Keratinocyte (primary cell): ENCODE data around the gene SHISA7. TPM values are rescaled to one million over a fixed set of nuclear protein-coding genes. Genes with fewer than 3 reads are reported as not detected.

Experiments
- DNase-seq: peaks from one replicate; pipeline ENCODE4 v3.0.0-alpha.2; 2011; ENCODE audit warnings: low read depth, missing footprints, low spot score
- FAIRE-seq: peaks from 2 replicates; lab custom pipeline; 2011; peaks lifted over from hg19 to GRCh38; lab: Jason Lieb, UNC
- H2AFZ ChIP-seq: 2 replicates; pipeline ENCODE4 v1.6.0; 2012; ENCODE audit warnings: low read length, control low read depth, inconsistent platforms; ENCODE audit not compliant: control insufficient read depth
- H3K27ac ChIP-seq: 2 replicates; pipeline ENCODE4 v1.5.1; 2011; ENCODE audit warnings: low read length; ENCODE audit not compliant: control insufficient read depth, insufficient read depth
- H3K27me3 ChIP-seq: 3 replicates; pipeline ENCODE4 v1.6.0; 2011; ENCODE audit warnings: low read length; ENCODE audit not compliant: control insufficient read depth, insufficient read depth; ENCODE audit errors: extremely low read depth
- H3K36me3 ChIP-seq, 2 experiments: 2 replicates in 1 of 2; 3 replicates in 1 of 2; pipeline ENCODE4 v1.5.1; 2011; ENCODE audit warnings: low read length in 2 of 2, mild to moderate bottlenecking in 1 of 2; ENCODE audit not compliant: control insufficient read depth in 2 of 2, insufficient read depth in 2 of 2; ENCODE audit errors: extremely low read depth in 1 of 2
- H3K4me1 ChIP-seq: 3 replicates; pipeline ENCODE4 v1.5.1; 2011; ENCODE audit warnings: low read length; ENCODE audit not compliant: control insufficient read depth, insufficient read depth; ENCODE audit errors: extremely low read depth
- H3K4me2 ChIP-seq: 3 replicates; pipeline ENCODE4 v1.6.0; 2011; ENCODE audit warnings: low read depth, low read length; ENCODE audit not compliant: control insufficient read depth, insufficient read depth; ENCODE audit errors: extremely low read depth
- H3K4me3 ChIP-seq, 3 experiments: fragments of 200-600 bp in 1 of 3; sonication (generic) in 1 of 3; 2 replicates in 2 of 3; 3 replicates in 1 of 3; pipeline ENCODE4 v1.5.1; 2011 to 2016; ENCODE audit warnings: low read length in 3 of 3, mild to moderate bottlenecking in 3 of 3, control low read depth in 2 of 3, inconsistent platforms in 1 of 3, low read depth in 1 of 3, mixed read lengths in 1 of 3, mixed run types in 1 of 3, moderate library complexity in 1 of 3; ENCODE audit not compliant: control insufficient read depth in 2 of 3, insufficient read depth in 2 of 3; ENCODE audit errors: extremely low read depth in 1 of 3
- H3K79me2 ChIP-seq: 2 replicates; pipeline ENCODE4 v1.6.0; 2012; ENCODE audit warnings: low read length; ENCODE audit not compliant: control insufficient read depth, insufficient read depth
- H3K9ac ChIP-seq: 3 replicates; pipeline ENCODE4 v1.6.0; 2011; ENCODE audit warnings: low read length; ENCODE audit not compliant: control insufficient read depth, insufficient read depth; ENCODE audit errors: extremely low read depth
- H3K9me1 ChIP-seq: 3 replicates; pipeline ENCODE4 v1.6.0; 2011; ENCODE audit warnings: low read length; ENCODE audit not compliant: control insufficient read depth, insufficient read depth; ENCODE audit errors: extremely low read depth
- H3K9me3 ChIP-seq: 2 replicates; pipeline ENCODE4 v1.5.1; 2012; ENCODE audit warnings: low read depth, low read length; ENCODE audit not compliant: control insufficient read depth
- H4K20me1 ChIP-seq: 3 replicates; pipeline ENCODE4 v1.6.0; 2011; ENCODE audit warnings: low read length; ENCODE audit not compliant: control insufficient read depth, insufficient read depth; ENCODE audit errors: extremely low read depth
- CTCF ChIP-seq, 3 experiments: IDR thresholded peaks in 1 of 3; conservative IDR thresholded peaks in 1 of 3; optimal IDR thresholded peaks in 1 of 3; 2 replicates in 2 of 3; 3 replicates in 1 of 3; pipeline versions ENCODE3 to v1.5.1; 2011; ENCODE audit warnings: low read length in 3 of 3, mild to moderate bottlenecking in 3 of 3, moderate library complexity in 2 of 3, control low read depth in 1 of 3, inconsistent platforms in 1 of 3; ENCODE audit not compliant: insufficient read depth in 2 of 3; ENCODE audit errors: extremely low read depth in 1 of 3
- EZH2 ChIP-seq: IDR thresholded peaks from one replicate; pipeline ENCODE4 v1.6.1; 2012; ENCODE audit warnings: inconsistent platforms, mild to moderate bottlenecking, low read length, moderate library complexity
- dilution Hi-C: fragments of 300-500 bp; cut with MboI; formaldehyde crosslinking; loops from one replicate; pipeline ENCODE4 v1.7.0; 2020; ENCODE audit warnings: low sequenced_read_pairs; ENCODE audit not compliant: extremely low pct_ligation_motif_present
- polyA plus RNA-seq, 5 experiments: library from polyadenylated mRNA; depleted of rRNA in 3 of 5; stranded (reverse) in 3 of 5; stranded (forward) in 1 of 5; unstranded in 1 of 5; fragments of >200 nt; gene quantifications; 1 replicate in 1 of 5; 2 replicates in 3 of 5; 3 replicates in 1 of 5; pipeline versions ENCODE4 v1.2.1 to v1.2.3, GENCODE V29; 2011 to 2012; ENCODE audit warnings: missing spikeins in 2 of 5, low read depth in 1 of 5, low replicate concordance in 1 of 5

The SHISA7 gene
- polyA plus RNA-seq, 1 donor (not counting 4 experiments of a cell fraction or from before 2014, with no cell fraction given), result not detected

- no peak for DNase-seq
- no peak overlapping the region for H3K9ac ChIP-seq
These were observed 35.3 kb upstream of the SHISA7 start for GRCh38 chr19:55478364-55478763.

GRCh38 chr19:55477905-55478304, 34.8 kb upstream of the SHISA7 start:
- no peak for DNase-seq
- Histone ChIP-seq H2AFZ (no peak overlapping the region), H3K4me1 (peaks cover 21% of the 10 kb centered on the region), H3K79me2 (peaks cover 22% of the 10 kb centered on the region), H4K20me1 (no peaks in the 10 kb centered on the region), H3K27ac (no peak overlapping the region), H3K27me3 (no peaks in the 10 kb centered on the region), H3K9ac (no peak overlapping the region), H3K36me3 (no peaks in the 10 kb centered on the region), H3K9me1 (no peaks in the 10 kb centered on the region), H3K4me2 (peak overlapping the region; percentile 87), H3K9me3 (no peaks in the 10 kb centered on the region), H3K4me3 (peak overlapping the region; percentile 19 to 86 (median 67))
- dilution Hi-C loops, result no loop called here
- FAIRE-seq, result no peak
- TF ChIP-seq CTCF (optimal IDR thresholded peaks at IDR 0.05 in 1 of 3, IDR thresholded peaks at IDR 0.05 in 1 of 3, conservative IDR thresholded peaks at IDR 0.05 in 1 of 3; ENCODE audit: extremely low read depth in 1 of 3, insufficient read depth in 2 of 3, low read length in 3 of 3) (no peak), EZH2 (no peak)

More at GRCh38 chr19:55478364-55478763, 35.3 kb upstream of the SHISA7 start:
- Histone ChIP-seq H4K20me1 (no peaks in the 10 kb centered on the region), H3K27me3 (no peaks in the 10 kb centered on the region), H3K36me3 (no peaks in the 10 kb centered on the region), H3K4me1 (peaks cover 21% of the 10 kb centered on the region), H3K4me2 (no peak overlapping the region), H3K9me3 (no peaks in the 10 kb centered on the region), H3K4me3 (no peak overlapping the region), H2AFZ (no peak overlapping the region), H3K79me2 (peaks cover 22% of the 10 kb centered on the region), H3K9me1 (no peaks in the 10 kb centered on the region), H3K27ac (no peak overlapping the region)
- no peak for TF ChIP-seq EZH2
- no peak for TF ChIP-seq CTCF (optimal IDR thresholded peaks at IDR 0.05 in 1 of 3, IDR thresholded peaks at IDR 0.05 in 1 of 3, conservative IDR thresholded peaks at IDR 0.05 in 1 of 3; ENCODE audit: extremely low read depth in 1 of 3, insufficient read depth in 2 of 3, low read length in 3 of 3)
- dilution Hi-C loops, result no loop called here
- FAIRE-seq, result no peak
